K562 (cell line): Measurements from ENCODE around the gene DYNLT5.

Experiments
- MAFK ChIP-seq: IDR thresholded peaks from 2 replicates; pipeline ENCODE4 v1.6.1; 2011; ENCODE audit warnings: low read length, improper control_type of control experiment
- POLR2A ChIP-seq: fragments of 450-650 bp; conservative IDR thresholded peaks from 2 replicates; pipeline ENCODE4 v1.6.1; 2016
- SMARCE1 ChIP-seq: fragments of 450-650 bp; IDR thresholded peaks from 2 replicates; pipeline ENCODE4 v1.7.1; 2016; ENCODE audit warnings: mild to moderate bottlenecking
- ZC3H4 ChIP-seq: sonication (generic); formaldehyde crosslinking; IDR thresholded peaks from 2 replicates; pipeline ENCODE4 v1.9.0; 2021; ENCODE audit warnings: missing genetic modification reagents, borderline replicate concordance

DNA sequence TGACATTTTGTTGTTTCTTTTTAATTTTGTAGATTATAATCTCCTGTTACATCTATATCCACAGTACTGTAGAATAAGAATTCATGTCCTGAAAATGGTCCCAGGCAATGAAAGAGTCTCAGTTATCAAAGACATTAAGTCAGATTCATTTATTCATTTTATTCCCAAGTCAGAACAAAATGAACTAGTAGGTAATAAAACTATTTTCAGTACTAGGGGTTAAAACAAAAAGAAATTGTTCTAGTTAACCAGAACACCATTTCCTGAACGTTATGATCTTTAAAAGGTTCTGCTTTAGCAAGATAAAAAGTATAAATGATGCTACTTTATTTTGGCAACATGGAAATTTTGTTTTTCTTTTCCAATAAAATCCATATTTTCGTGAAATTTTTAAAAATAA is 6.8 kb upstream of the DYNLT5 start:
- TF ChIP-seq SMARCE1 (no peak), MAFK (no peak), ZC3H4 (CRISPR knock-in tag) (no peak), POLR2A (no peak)
